SK-N-SH (cell line): ENCODE measurements around the gene CPAMD8. TPM values are rescaled to one million over a fixed set of nuclear protein-coding genes. Genes with fewer than 3 reads are reported as not detected.

ENCODE experiments used
- CTCF ChIA-PET: fragments of 300-600, 350-600 bp; formaldehyde crosslinking; extraction: SDS; loops from one replicate; lab custom pipeline; 2021; lab: Yijun Ruan, JAX
- POLR2A ChIA-PET: fragments of 350-600 bp; sonication (Branson Sonifier 250); formaldehyde crosslinking; extraction: SDS; loops from one replicate; lab custom pipeline; 2020; ENCODE audit warnings: antibody characterized with exemption, inconsistent platforms; lab: Yijun Ruan, JAX
- DNase-seq: peaks from one replicate; pipeline ENCODE4 v3.0.0; 2012
- H2AFZ ChIP-seq: fragments of 200-600 bp; sonication (generic); 2 replicates; pipeline ENCODE4 v1.8.1; 2016; ENCODE audit warnings: antibody characterized with exemption, mild to moderate bottlenecking, low read depth
- H3F3A ChIP-seq: fragments of 200-600 bp; sonication (generic); replicated peaks from 2 replicates; pipeline ENCODE3; 2016; ENCODE audit warnings: antibody characterized with exemption, mild to moderate bottlenecking; ENCODE audit not compliant: insufficient read depth
- H3K27ac ChIP-seq, 2 experiments: fragments of 200-500 bp in 1 of 2; fragments of 200-600 bp in 1 of 2; sonication (Bioruptor generic) in 1 of 2; sonication (generic), shearing (Covaris generic) in 1 of 2; 2 replicates each; pipeline versions ENCODE4 v1.5.1 to v1.6.1; 2014 to 2016; ENCODE audit warnings: low read depth in 2 of 2, inconsistent platforms in 1 of 2, low read length in 1 of 2, mild to moderate bottlenecking in 1 of 2, mixed read lengths in 1 of 2
- H3K27me3 ChIP-seq: fragments of 200-600 bp; sonication (generic), shearing (Covaris generic); 2 replicates; pipeline ENCODE4 v1.6.1; 2016; ENCODE audit warnings: mixed run types; ENCODE audit not compliant: insufficient read depth
- H3K36me3 ChIP-seq, 2 experiments: fragments of 200-500 bp in 1 of 2; fragments of 200-600 bp in 1 of 2; sonication (Bioruptor generic) in 1 of 2; sonication (generic) in 1 of 2; replicated peaks in 1 of 2; 2 replicates each; pipeline versions ENCODE3 to v1.5.1; 2014 to 2016; ENCODE audit warnings: low read length in 1 of 2, mild to moderate bottlenecking in 1 of 2; ENCODE audit not compliant: insufficient read depth in 2 of 2, control insufficient read depth in 1 of 2
- H3K4me1 ChIP-seq, 2 experiments: fragments of 200-500 bp in 1 of 2; fragments of 200-600 bp in 1 of 2; sonication (Bioruptor generic) in 1 of 2; sonication (generic), shearing (Covaris generic) in 1 of 2; 2 replicates each; pipeline versions ENCODE4 v1.5.1 to v1.6.1; 2014 to 2016; ENCODE audit warnings: low read depth in 1 of 2, low read length in 1 of 2, mixed run types in 1 of 2; ENCODE audit not compliant: insufficient read depth in 2 of 2, control insufficient read depth in 1 of 2
- H3K4me2 ChIP-seq: fragments of 200-600 bp; sonication (generic), shearing (Covaris generic); 2 replicates; pipeline ENCODE4 v1.6.1; 2017; ENCODE audit warnings: mixed run types
- H3K4me3 ChIP-seq, 2 experiments: fragments of 200-500 bp in 1 of 2; fragments of 200-600 bp in 1 of 2; sonication (Bioruptor generic) in 1 of 2; sonication (generic), shearing (Covaris generic) in 1 of 2; 2 replicates each; pipeline versions ENCODE4 v1.5.1 to v1.8.1; 2014 to 2016; ENCODE audit warnings: low read depth in 2 of 2, inconsistent platforms in 1 of 2, low read length in 1 of 2, mild to moderate bottlenecking in 1 of 2, mixed read lengths in 1 of 2, moderate library complexity in 1 of 2
- H3K79me2 ChIP-seq: fragments of 200-600 bp; sonication (generic); 2 replicates; pipeline ENCODE4 v1.8.1; 2017; ENCODE audit warnings: mild to moderate bottlenecking; ENCODE audit not compliant: insufficient read depth
- H3K9ac ChIP-seq: fragments of 200-600 bp; sonication (generic); 2 replicates; pipeline ENCODE4 v1.6.1; 2017; ENCODE audit warnings: mixed run types
- H3K9me2 ChIP-seq: fragments of 200-600 bp; sonication (generic); 2 replicates; pipeline ENCODE4 v1.6.1; 2017; ENCODE audit warnings: mixed run types
- H3K9me3 ChIP-seq: fragments of 200-600 bp; sonication (generic); 2 replicates; pipeline ENCODE4 v1.6.1; 2017; ENCODE audit warnings: mixed run types, mild to moderate bottlenecking, moderate library complexity
- H4K20me1 ChIP-seq: fragments of 200-600 bp; sonication (generic); 2 replicates; pipeline ENCODE4 v1.6.1; 2017; ENCODE audit warnings: mild to moderate bottlenecking, mixed run types; ENCODE audit not compliant: insufficient read depth
- ELF1 ChIP-seq: IDR thresholded peaks from 2 replicates; pipeline ENCODE4 v1.4.0; 2012
- EP300 ChIP-seq, 2 experiments: IDR thresholded peaks; 2 replicates each; pipeline versions ENCODE4 v1.4.0 to v1.6.1; 2012; ENCODE audit warnings: borderline replicate concordance in 1 of 2, low read depth in 1 of 2, low read length in 1 of 2
- FOXJ3 ChIP-seq: sonication (generic); formaldehyde crosslinking; IDR thresholded peaks from 2 replicates; pipeline ENCODE4 v1.5.1; 2020; ENCODE audit warnings: mild to moderate bottlenecking, missing genetic modification reagents
- JUND ChIP-seq: IDR thresholded peaks from 2 replicates; pipeline ENCODE4 v1.4.0; 2012
- MAX ChIP-seq: IDR thresholded peaks from 2 replicates; pipeline ENCODE4 v1.4.0; 2012; ENCODE audit warnings: low read depth
- PBX3 ChIP-seq: IDR thresholded peaks from 2 replicates; pipeline ENCODE4; 2012
- RXRA ChIP-seq: IDR thresholded peaks from 2 replicates; pipeline ENCODE4 v1.4.0; 2012; ENCODE audit warnings: low read depth, mild to moderate bottlenecking, borderline replicate concordance
- SIN3A ChIP-seq: IDR thresholded peaks from 2 replicates; pipeline ENCODE4 v1.6.1; 2012; ENCODE audit warnings: low read depth, mild to moderate bottlenecking, low read length, moderate library complexity, borderline replicate concordance
- SMC3 ChIP-seq: IDR thresholded peaks from 2 replicates; pipeline ENCODE4 v1.6.1; 2012; ENCODE audit warnings: low read depth, low read length, improper control_type of control experiment
- TCF12 ChIP-seq: IDR thresholded peaks from 2 replicates; pipeline ENCODE4 v1.4.0; 2012
- USF2 ChIP-seq: fragments of 150-350 bp; IDR thresholded peaks from 2 replicates; pipeline ENCODE4 v1.6.1; 2017; ENCODE audit warnings: antibody characterized with exemption, low read length, low read depth, borderline replicate concordance
- YY1 ChIP-seq: IDR thresholded peaks from 2 replicates; pipeline ENCODE4 v1.4.0; 2012; ENCODE audit warnings: low read depth, mild to moderate bottlenecking
- WGBS: methylation state at CpG from one replicate; pipeline ENCODE4 v1.1.6; 2017; ENCODE audit warnings: low lambda C conversion rate; 5-methylcytosine and 5-hydroxymethylcytosine counted together
- polyA plus RNA-seq, 3 experiments: library from polyadenylated mRNA; depleted of rRNA; stranded (reverse); fragments of >200 nt; gene quantifications; 2 replicates each; pipeline ENCODE4 v1.2.3, GENCODE V29; 2012

Gene CPAMD8
- polyA plus RNA-seq, 1 of the 3 experiments (the other 2 are of a cell fraction) = 1.2 TPM

GRCh38 chr19:16859626-16860025 is 167.0 kb downstream of the CPAMD8 start (continued):
- TF ChIP-seq PBX3 = no peak

GRCh38 chr19:16856091-16856490 is 170.5 kb downstream of the CPAMD8 start:
- DNase-seq = no peak
- WGBS = 99% methylated on average over 9 of the region's 9 CpGs
- Histone ChIP-seq H3K4me2 (no peak overlapping the region), H3K9ac (no peak overlapping the region), H3K4me1 (no peaks in the 10 kb centered on the region), H3K9me2 (no peaks in the 10 kb centered on the region), H3F3A (no peaks in the 10 kb centered on the region), H4K20me1 (no peaks in the 10 kb centered on the region), H3K27ac (no peak overlapping the region), H3K4me3 (no peak overlapping the region), H3K9me3 (no peaks in the 10 kb centered on the region), H3K79me2 (no peaks in the 10 kb centered on the region), H3K27me3 (no peaks in the 10 kb centered on the region), H2AFZ (no peak overlapping the region), H3K36me3 (peaks cover 36% of the 10 kb centered on the region in 2 experiments)
- ChIA-PET POLR2A (no interaction called here), CTCF (no interaction called here)
- no peak for TF ChIP-seq EP300 (IDR thresholded peaks at IDR 0.05; ENCODE audit: borderline replicate concordance in 1 of 2, low read depth in 1 of 2, low read length in 1 of 2)

GRCh38 chr19:16853066-16853465 is 173.5 kb downstream of the CPAMD8 start:
- H3K27me3 ChIP-seq = no peaks in the 10 kb centered on the region
- ChIA-PET CTCF (no interaction called here), POLR2A (no interaction called here)
- H3K36me3 ChIP-seq = peaks cover 35 to 54% of the 10 kb centered on the region in 2 experiments
- 100% methylated on average over 2 of the region's 7 CpGs for WGBS
- TF ChIP-seq SIN3A (no peak), MAX (no peak), FOXJ3 (CRISPR knock-in tag) (no peak), SMC3 (no peak), TCF12 (no peak), YY1 (no peak), JUND (no peak), ELF1 (no peak), RXRA (no peak), USF2 (no peak)
- no peaks in the 10 kb centered on the region for H3K9me2 ChIP-seq
- no peak overlapping the region for H3K27ac ChIP-seq
- peaks cover 0 to 11% of the 10 kb centered on the region in 2 experiments; a peak in 1 of 4 replicates for H3K4me1 ChIP-seq
- H4K20me1 ChIP-seq = 0 out of 2 replicates have a peak, but pooled peaks cover 8% of the 10 kb centered on the region
- no peaks in the 10 kb centered on the region; the same call in 1 of the 2 replicates for H3K79me2 ChIP-seq
- peaks cover 10% of the 10 kb centered on the region for H3F3A ChIP-seq
- H3K4me2 ChIP-seq = no peak overlapping the region
- H3K9ac ChIP-seq = no peak overlapping the region
- no peaks in the 10 kb centered on the region for H3K9me3 ChIP-seq
- no peak for DNase-seq
- H2AFZ ChIP-seq = no peak overlapping the region
- no peak overlapping the region for H3K4me3 ChIP-seq
